HepG2 (cell line): ENCODE data around the gene MAPK8IP1. TPM values are rescaled to one million over a fixed set of nuclear protein-coding genes. Genes with fewer than 3 reads are reported as not detected.

Experiments used
- DMTF1 ChIP-seq: sonication (generic); formaldehyde crosslinking; IDR thresholded peaks from 2 replicates; pipeline ENCODE4 v1.4.0; 2020; ENCODE audit warnings: mild to moderate bottlenecking, missing genetic modification reagents
- DNMT3B ChIP-seq: conservative IDR thresholded peaks from 2 replicates; pipeline ENCODE4 v1.6.1; 2016; ENCODE audit warnings: missing biosample characterization, control low read depth
- IKZF5 ChIP-seq: IDR thresholded peaks from 2 replicates; pipeline ENCODE4 v1.6.1; 2018; ENCODE audit warnings: missing genetic modification reagents, mild to moderate bottlenecking, missing compliant biosample characterization
- MIER3 ChIP-seq: IDR thresholded peaks from 2 replicates; pipeline ENCODE4 v1.6.1; 2016; ENCODE audit warnings: missing compliant biosample characterization, borderline replicate concordance
- MXD4 ChIP-seq: IDR thresholded peaks from 2 replicates; pipeline ENCODE4 v1.6.1; 2016; ENCODE audit warnings: mild to moderate bottlenecking, missing biosample characterization, missing genetic modification reagents
- NFKB2 ChIP-seq: sonication (generic); formaldehyde crosslinking; IDR thresholded peaks from 2 replicates; pipeline ENCODE4 v1.4.0; 2020; ENCODE audit warnings: missing genetic modification reagents, borderline replicate concordance
- PAX8 ChIP-seq: sonication (generic); formaldehyde crosslinking; IDR thresholded peaks from 2 replicates; pipeline ENCODE4 v1.8.0; 2022; ENCODE audit warnings: mild to moderate bottlenecking, missing genetic modification reagents, borderline replicate concordance
- PBX2 ChIP-seq: IDR thresholded peaks from 2 replicates; pipeline ENCODE4 v1.6.1; 2016; ENCODE audit warnings: control low read depth
- SIX4 ChIP-seq: sonication (generic); formaldehyde crosslinking; IDR thresholded peaks from 2 replicates; pipeline ENCODE4 v1.4.0; 2020; ENCODE audit warnings: missing genetic modification reagents
- SMYD3 ChIP-seq: sonication (generic); formaldehyde crosslinking; IDR thresholded peaks from 2 replicates; pipeline ENCODE4 v1.8.1; 2023; ENCODE audit warnings: mild to moderate bottlenecking, missing genetic modification reagents
- ZBTB42 ChIP-seq: sonication (generic); formaldehyde crosslinking; IDR thresholded peaks from 2 replicates; pipeline ENCODE4 v1.5.0; 2020; ENCODE audit warnings: mild to moderate bottlenecking, missing genetic modification reagents
- ZFAT ChIP-seq: sonication (generic); formaldehyde crosslinking; conservative IDR thresholded peaks from 2 replicates; pipeline ENCODE4 v1.8.1; 2023; ENCODE audit warnings: missing genetic modification reagents, inconsistent platforms
- ZNF10 ChIP-seq: sonication (generic); formaldehyde crosslinking; IDR thresholded peaks from 2 replicates; pipeline ENCODE4 v1.4.0; 2020; ENCODE audit warnings: mild to moderate bottlenecking, low read depth, missing genetic modification reagents, borderline replicate concordance
- ZNF160 ChIP-seq: sonication (generic); formaldehyde crosslinking; IDR thresholded peaks from 2 replicates; pipeline ENCODE4 v1.8.0; 2022; ENCODE audit warnings: mild to moderate bottlenecking, inconsistent platforms, missing genetic modification reagents
- ZNF24 ChIP-seq: fragments of 450-650 bp; IDR thresholded peaks from 2 replicates; pipeline ENCODE4 v1.6.1; 2017; ENCODE audit warnings: antibody characterized with exemption, mild to moderate bottlenecking
- ZNF292 ChIP-seq: sonication (generic); formaldehyde crosslinking; IDR thresholded peaks from 2 replicates; pipeline ENCODE4 v1.8.1; 2022; ENCODE audit warnings: mild to moderate bottlenecking, low read depth, missing genetic modification reagents, borderline replicate concordance
- ZNF317 ChIP-seq: sonication (generic); formaldehyde crosslinking; IDR thresholded peaks from 2 replicates; pipeline ENCODE4 v1.5.0; 2020; ENCODE audit warnings: mild to moderate bottlenecking, missing genetic modification reagents
- ZNF570 ChIP-seq: sonication (generic); formaldehyde crosslinking; IDR thresholded peaks from 2 replicates; pipeline ENCODE4 v1.4.0; 2020; ENCODE audit warnings: mild to moderate bottlenecking, missing genetic modification reagents, borderline replicate concordance
- ZNF784 ChIP-seq: sonication (generic); formaldehyde crosslinking; IDR thresholded peaks from 2 replicates; pipeline ENCODE4 v1.5.1; 2020; ENCODE audit warnings: missing genetic modification reagents, mild to moderate bottlenecking, borderline replicate concordance
- ZXDC ChIP-seq: sonication (generic); formaldehyde crosslinking; IDR thresholded peaks from 2 replicates; pipeline ENCODE4 v1.5.0; 2020; ENCODE audit warnings: mild to moderate bottlenecking, missing genetic modification reagents
- polyA plus RNA-seq, 8 experiments: library from polyadenylated mRNA; depleted of rRNA in 3 of 8; stranded (reverse) in 7 of 8; unstranded in 1 of 8; fragments of >200 nt; fragmentation: Illumina TruSeq in 4 of 8; extraction: Trizol in 4 of 8; gene quantifications; 2 replicates each; pipeline versions ENCODE4 v1.2.1 to v1.2.3, GENCODE V29; 2011 to 2016; ENCODE audit warnings: low read depth in 4 of 8, missing spikeins in 1 of 8, mixed read lengths in 1 of 8; ENCODE audit not compliant: insufficient read depth in 1 of 8
- total RNA-seq, 5 experiments: library from RNA; depleted of rRNA; stranded (reverse); fragments of >200 nt; fragmentation: Illumina TruSeq; extraction: Trizol; gene quantifications; 2 replicates each; pipeline ENCODE4 v1.2.3, GENCODE V29; 2016; ENCODE audit warnings: low read depth in 1 of 5

Gene MAPK8IP1
- total and polyA plus RNA-seq, 2 of the 13 experiments (the other 11 are each of a cell fraction or from before 2014, with no cell fraction given): 2.2 to 4.2 TPM

GRCh38 chr11:45846974-45847910, 38.2 kb upstream of the MAPK8IP1 start, which contains the start of gene CRY2 (continued):
- TF ChIP-seq PBX2 (CRISPR knock-in tag): peak; percentile 45; the same call in 1 of the 2 replicates
- TF ChIP-seq SMYD3 (CRISPR knock-in tag): no peak
- no peak for TF ChIP-seq ZNF570 (CRISPR knock-in tag)
- no peak for TF ChIP-seq ZNF10 (CRISPR knock-in tag)
- 0 out of 2 replicates have a peak, but pooled peaks have one; percentile 80 for TF ChIP-seq ZBTB42
- peak; percentile 69; the same call in 1 of the 2 replicates for TF ChIP-seq DNMT3B (CRISPR knock-in tag)
- TF ChIP-seq ZNF24: no peak
- TF ChIP-seq MIER3 (CRISPR knock-in tag): peak; percentile 69; the same call in 1 of the 2 replicates
- peak; percentile 90; the same call in 1 of the 2 replicates for TF ChIP-seq ZNF784 (CRISPR knock-in tag)
- no peak for TF ChIP-seq SIX4 (CRISPR knock-in tag)
- TF ChIP-seq ZFAT: no peak
- TF ChIP-seq NFKB2 (CRISPR knock-in tag): peak; percentile 72; the same call in 1 of the 2 replicates
- TF ChIP-seq DMTF1 (CRISPR knock-in tag): no peak
- no peak for TF ChIP-seq ZXDC (CRISPR knock-in tag)
- peak; percentile 68; the same call in 1 of the 2 replicates for TF ChIP-seq IKZF5 (CRISPR knock-in tag)
- TF ChIP-seq ZNF317 (CRISPR knock-in tag): peak; percentile 94
- TF ChIP-seq ZNF292: no peak
- peak; percentile 93 for TF ChIP-seq MXD4 (CRISPR knock-in tag)
- TF ChIP-seq ZNF160 (CRISPR knock-in tag): no peak
- TF ChIP-seq PAX8 (CRISPR knock-in tag): no peak
